Smooth muscle cell (in vitro differentiated cells): Measurements from ENCODE around the gene CCNI2. TPM values are rescaled to one million over a fixed set of nuclear protein-coding genes. Genes with fewer than 3 reads are reported as not detected.

ENCODE experiments used
- DNase-seq: peaks from one replicate; lab custom pipeline; 2025; ENCODE audit not compliant: unreplicated experiment; lab: John Stamatoyannopoulos, UW
- H2AFZ ChIP-seq: fragments of 200-600 bp; sonication (generic); 2 replicates; pipeline ENCODE4 v1.6.0; 2016; ENCODE audit warnings: antibody characterized with exemption, low read depth, mild to moderate bottlenecking
- H3F3A ChIP-seq: fragments of 200-600 bp; sonication (generic); 2 replicates; pipeline ENCODE4 v1.6.0; 2017; ENCODE audit warnings: antibody characterized with exemption, low read depth
- H3K27ac ChIP-seq: fragments of 200-600 bp; sonication (generic); 2 replicates; pipeline ENCODE4 v1.5.1; 2016; ENCODE audit warnings: low read depth, mild to moderate bottlenecking
- H3K27me3 ChIP-seq: fragments of 200-600 bp; sonication (generic); 2 replicates; pipeline ENCODE4 v1.6.1; 2016; ENCODE audit warnings: low read depth, mild to moderate bottlenecking
- H3K36me3 ChIP-seq: fragments of 200-600 bp; sonication (generic); 2 replicates; pipeline ENCODE4 v1.5.1; 2016; ENCODE audit warnings: low read depth
- H3K4me1 ChIP-seq: fragments of 200-600 bp; sonication (generic); 2 replicates; pipeline ENCODE4 v1.5.1; 2016; ENCODE audit warnings: low read depth
- H3K4me2 ChIP-seq: fragments of 200-600 bp; sonication (generic); 2 replicates; pipeline ENCODE4 v1.6.0; 2016; ENCODE audit warnings: mild to moderate bottlenecking
- H3K4me3 ChIP-seq: fragments of 200-600 bp; sonication (generic); 2 replicates; pipeline ENCODE4 v1.5.1; 2016; ENCODE audit warnings: mild to moderate bottlenecking
- H3K79me2 ChIP-seq: fragments of 200-600 bp; sonication (generic); 2 replicates; pipeline ENCODE4 v1.6.0; 2016; ENCODE audit warnings: low read depth, mild to moderate bottlenecking
- H3K9ac ChIP-seq: fragments of 200-600 bp; sonication (generic); 2 replicates; pipeline ENCODE4 v1.6.0; 2016; ENCODE audit warnings: low read depth
- H3K9me3 ChIP-seq: fragments of 200-600 bp; sonication (generic); replicated peaks from 2 replicates; pipeline ENCODE4 v1.5.1; 2016; ENCODE audit warnings: low read depth
- H4K20me1 ChIP-seq: fragments of 200-600 bp; sonication (generic); 2 replicates; pipeline ENCODE4 v1.6.0; 2016; ENCODE audit warnings: low read depth
- WGBS: methylation state at CpG from one replicate; pipeline ENCODE4 v1.1.7; 2016; ENCODE audit warnings: low lambda C conversion rate; 5-methylcytosine and 5-hydroxymethylcytosine counted together
- polyA plus RNA-seq: library from polyadenylated mRNA; unstranded; fragments of >200 nt; fragmentation: Nextera tagmentation; extraction: Ambion mirVana; gene quantifications from 2 replicates; pipeline ENCODE4 v1.2.1, GENCODE V29; 2016
- total RNA-seq: library from RNA; depleted of rRNA; stranded (reverse); fragments of >200 nt; gene quantifications from 2 replicates; pipeline ENCODE4 v1.2.3, GENCODE V29; 2014
- TF ChIP-seq, protein P1 (sequence below): fragments of 200-600 bp; sonication (generic); IDR thresholded peaks from 2 replicates; pipeline ENCODE4 v1.5.1; 2017; ENCODE audit warnings: borderline replicate concordance, mild to moderate bottlenecking, antibody characterized with exemption; ENCODE audit not compliant: insufficient read depth, poor library complexity, severe bottlenecking

CCNI2 gene
- total and polyA plus RNA-seq, 2 experiments from 2014 or later, result 0.36 to 0.41 TPM

DNA sequence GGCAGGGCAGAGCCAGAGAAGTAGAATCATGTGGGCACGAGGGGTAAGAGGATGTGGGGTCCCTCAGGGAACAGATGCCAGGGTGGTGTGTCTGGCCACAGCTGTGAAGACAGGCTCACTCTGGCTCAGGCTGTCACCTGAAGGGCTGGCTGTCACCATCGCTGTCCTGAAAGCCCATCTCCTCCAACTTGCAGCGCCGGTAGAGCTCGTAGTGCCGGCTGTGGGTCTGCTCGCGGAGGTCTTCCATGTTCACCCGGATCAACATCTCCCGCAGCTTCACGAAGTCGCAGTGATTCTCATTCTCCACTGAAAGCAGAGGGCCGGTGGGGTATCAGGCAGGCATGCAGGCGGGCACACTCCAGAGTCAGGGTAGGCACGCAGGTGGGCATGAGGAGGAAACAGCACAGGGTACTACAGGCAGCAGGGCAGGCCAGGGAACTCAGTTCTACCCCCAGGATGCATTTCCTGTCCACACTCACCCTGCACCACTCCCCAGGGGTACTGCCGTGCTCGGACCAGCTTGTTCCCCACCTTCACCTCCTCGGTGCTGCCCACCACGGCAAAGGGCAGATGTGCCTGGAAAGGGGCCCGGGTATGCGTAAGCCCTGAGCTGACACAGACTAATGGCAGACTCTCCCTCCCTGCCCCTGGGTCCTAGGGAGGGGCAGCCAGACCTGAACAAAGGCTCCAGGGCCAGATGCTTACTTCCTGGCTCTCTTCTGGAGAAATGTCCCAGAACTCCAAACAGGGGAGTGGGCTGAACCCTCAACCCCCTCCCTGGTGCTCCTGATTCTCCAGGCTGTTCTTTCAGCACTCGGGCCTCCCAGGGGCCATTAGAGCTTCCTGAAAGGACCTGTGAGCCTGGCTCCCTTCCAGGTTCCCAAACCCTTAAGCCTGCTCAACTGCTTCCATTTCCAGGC lies 14.4 kb downstream of the CCNI2 start:
- no peak overlapping the region for H2AFZ ChIP-seq
- DNase-seq, result no peak
- H3K4me1 ChIP-seq, result no peaks in the 10 kb centered on the region
- no peaks in the 10 kb centered on the region for H3F3A ChIP-seq
- WGBS, result 94% methylated on average over 22 of the region's 22 CpGs
- peaks cover 21% of the 10 kb centered on the region for H4K20me1 ChIP-seq
- H3K36me3 ChIP-seq, result no peaks in the 10 kb centered on the region
- no peak overlapping the region for H3K9ac ChIP-seq
- H3K27ac ChIP-seq, result no peak overlapping the region
- peaks cover 5% of the 10 kb centered on the region for H3K79me2 ChIP-seq
- no peak overlapping the region for H3K4me2 ChIP-seq
- H3K9me3 ChIP-seq, result no peaks in the 10 kb centered on the region
- H3K4me3 ChIP-seq, result no peak overlapping the region
- TF ChIP-seq, protein P1, sequence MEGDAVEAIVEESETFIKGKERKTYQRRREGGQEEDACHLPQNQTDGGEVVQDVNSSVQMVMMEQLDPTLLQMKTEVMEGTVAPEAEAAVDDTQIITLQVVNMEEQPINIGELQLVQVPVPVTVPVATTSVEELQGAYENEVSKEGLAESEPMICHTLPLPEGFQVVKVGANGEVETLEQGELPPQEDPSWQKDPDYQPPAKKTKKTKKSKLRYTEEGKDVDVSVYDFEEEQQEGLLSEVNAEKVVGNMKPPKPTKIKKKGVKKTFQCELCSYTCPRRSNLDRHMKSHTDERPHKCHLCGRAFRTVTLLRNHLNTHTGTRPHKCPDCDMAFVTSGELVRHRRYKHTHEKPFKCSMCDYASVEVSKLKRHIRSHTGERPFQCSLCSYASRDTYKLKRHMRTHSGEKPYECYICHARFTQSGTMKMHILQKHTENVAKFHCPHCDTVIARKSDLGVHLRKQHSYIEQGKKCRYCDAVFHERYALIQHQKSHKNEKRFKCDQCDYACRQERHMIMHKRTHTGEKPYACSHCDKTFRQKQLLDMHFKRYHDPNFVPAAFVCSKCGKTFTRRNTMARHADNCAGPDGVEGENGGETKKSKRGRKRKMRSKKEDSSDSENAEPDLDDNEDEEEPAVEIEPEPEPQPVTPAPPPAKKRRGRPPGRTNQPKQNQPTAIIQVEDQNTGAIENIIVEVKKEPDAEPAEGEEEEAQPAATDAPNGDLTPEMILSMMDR, result no peak
- H3K27me3 ChIP-seq, result no peaks in the 10 kb centered on the region

GRCh38 chr5:132762246-132763000 lies 15.2 kb downstream of the CCNI2 start:
- no peaks in the 10 kb centered on the region for H3K27me3 ChIP-seq
- H2AFZ ChIP-seq, result no peak overlapping the region
- H3K4me1 ChIP-seq, result no peaks in the 10 kb centered on the region
- H3K9me3 ChIP-seq, result no peaks in the 10 kb centered on the region
- no peak for DNase-seq
- no peak overlapping the region for H3K4me3 ChIP-seq
- TF ChIP-seq, protein P1, result no peak
- H3F3A ChIP-seq, result no peaks in the 10 kb centered on the region
- 94% methylated on average over 11 of the region's 11 CpGs for WGBS
- H3K36me3 ChIP-seq, result no peaks in the 10 kb centered on the region
- no peak overlapping the region for H3K9ac ChIP-seq
- H3K27ac ChIP-seq, result no peak overlapping the region
- no peak overlapping the region for H3K4me2 ChIP-seq
- H4K20me1 ChIP-seq, result peaks cover 29% of the 10 kb centered on the region
- peaks cover 13% of the 10 kb centered on the region for H3K79me2 ChIP-seq

DNA sequence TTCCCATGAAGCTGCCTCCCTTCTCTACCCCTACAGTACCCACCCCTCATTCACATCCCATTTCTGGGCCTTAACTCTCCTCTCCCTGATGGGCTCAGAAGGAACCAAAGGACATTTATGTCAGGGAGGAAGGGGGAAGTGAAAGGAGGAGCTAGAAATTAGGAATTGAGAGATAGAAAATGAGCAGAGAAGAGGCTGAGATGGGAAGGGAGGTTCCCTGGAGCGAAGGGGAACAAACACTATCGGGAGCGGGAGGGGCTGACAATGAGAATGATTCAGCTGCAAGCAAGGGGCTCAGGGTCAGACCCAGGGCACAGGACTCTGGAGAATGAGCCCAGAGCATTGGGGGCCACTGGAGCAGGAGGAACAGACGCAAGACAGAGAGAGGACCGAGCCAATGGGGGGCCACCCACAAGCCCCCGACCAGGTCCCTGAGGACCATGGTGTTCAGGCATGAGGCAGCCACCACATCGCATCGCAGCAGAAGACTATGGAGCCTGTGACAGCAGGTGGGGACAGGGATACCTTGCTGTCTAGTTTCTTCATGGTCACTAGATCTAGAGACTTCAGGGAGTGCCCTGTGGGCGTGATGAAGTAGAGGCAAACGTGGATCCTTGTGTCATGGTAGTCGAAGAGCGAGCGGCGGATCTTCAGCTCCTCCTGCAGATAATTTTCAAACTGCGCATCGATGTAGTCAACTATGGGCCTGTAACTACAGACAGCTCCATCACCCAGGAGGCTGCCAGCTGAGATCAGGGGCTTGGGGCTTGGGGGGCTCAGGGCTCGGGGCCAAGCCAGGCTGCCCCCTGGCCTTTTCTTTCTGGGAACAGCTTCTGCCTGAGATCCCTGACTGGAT lies 16.2 kb downstream of the CCNI2 start:
- Histone ChIP-seq H3F3A (no peaks in the 10 kb centered on the region), H4K20me1 (peaks cover 38% of the 10 kb centered on the region), H3K36me3 (no peaks in the 10 kb centered on the region), H2AFZ (no peak overlapping the region), H3K79me2 (peaks cover 18% of the 10 kb centered on the region), H3K9ac (no peak overlapping the region), H3K4me3 (no peak overlapping the region), H3K27ac (no peak overlapping the region), H3K9me3 (no peaks in the 10 kb centered on the region), H3K4me2 (no peak overlapping the region), H3K4me1 (no peaks in the 10 kb centered on the region), H3K27me3 (no peaks in the 10 kb centered on the region)
- DNase-seq, result no peak
- TF ChIP-seq, protein P1, result no peak
- WGBS, result 96% methylated on average over 17 of the region's 17 CpGs
